Subcutaneous abdominal adipose tissue (tissue), 5 donors: Measurements from ENCODE around the gene MDFIC2.
"Not testable (repeated sequence)": the region's sequence is repeated elsewhere in the genome, so short reads cannot be mapped to it uniquely, and the experiment has no call there.

ENCODE experiments used
- H3K27ac ChIP-seq: one replicate; pipeline ENCODE4 v1.7.0; 2013; ENCODE audit warnings: low read depth, mild to moderate bottlenecking, inconsistent platforms, low read length, moderate library complexity
- H3K27me3 ChIP-seq, 5 donors: one replicate each; pipeline ENCODE4 v1.7.0; 2013; ENCODE audit warnings: low read length in 5 of 5, inconsistent platforms in 1 of 5; ENCODE audit not compliant: control insufficient read depth in 5 of 5, insufficient read depth in 4 of 5
- H3K36me3 ChIP-seq, 5 donors: one replicate each; pipeline ENCODE4 v1.7.0; 2013; ENCODE audit warnings: low read length in 5 of 5; ENCODE audit not compliant: control insufficient read depth in 5 of 5, insufficient read depth in 5 of 5
- H3K4me1 ChIP-seq, 5 donors: one replicate each; pipeline ENCODE4 v1.7.0; 2013; ENCODE audit warnings: low read length in 5 of 5, mild to moderate bottlenecking in 3 of 5, moderate library complexity in 1 of 5; ENCODE audit not compliant: control insufficient read depth in 5 of 5, insufficient read depth in 5 of 5
- H3K4me3 ChIP-seq, 5 donors: one replicate each; pipeline ENCODE4 v1.7.0; 2013; ENCODE audit warnings: low read length in 5 of 5, low read depth in 1 of 5
- H3K9ac ChIP-seq, 5 donors: one replicate each; pipeline ENCODE4 v1.7.0; 2013; ENCODE audit warnings: low read length in 5 of 5, mild to moderate bottlenecking in 4 of 5, moderate library complexity in 3 of 5
- H3K9me3 ChIP-seq, 5 donors: one replicate each; pipeline ENCODE4 v1.7.0; 2013; ENCODE audit warnings: low read length in 5 of 5; ENCODE audit not compliant: control insufficient read depth in 5 of 5
- donor health status: healthy.
- donor health status: healthy.
- donor health status: healthy.
- donor health status: healthy.
- donor health status: healthy.

MDFIC2 gene

DNA sequence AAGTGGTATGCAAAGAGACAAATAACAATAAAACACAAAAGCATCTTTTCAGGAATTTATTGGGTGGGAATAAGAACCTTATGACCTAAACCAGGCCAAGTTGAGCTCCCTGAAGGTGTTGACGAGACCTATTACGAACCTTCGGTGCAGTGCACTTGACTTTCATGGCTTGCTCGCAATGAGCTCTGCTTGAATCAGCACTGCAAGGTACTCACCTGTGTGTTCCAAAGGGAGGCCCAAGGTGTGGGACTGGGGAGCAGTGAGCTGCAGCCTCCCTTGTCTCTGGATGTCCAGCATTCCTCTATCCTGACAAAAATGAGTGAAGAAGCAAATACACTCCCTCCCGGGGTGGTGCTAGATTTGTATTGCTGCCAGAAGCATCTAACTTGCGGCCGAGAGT, at the start of gene MDFIC2:
Gene MDFIC2, minus strand, starts transcription at position 303 of the 400 bp plus-strand sequence. CDS start 665 bp downstream, outside the sequence.
- Histone ChIP-seq H3K4me1 (no peaks in the 10 kb centered on the region), H3K27ac (no peak within 1 kb of the TSS), H3K9me3 (no peaks in the 10 kb centered on the region), H3K4me3 (no peak within 1 kb of the TSS), H3K9ac (no peak within 1 kb of the TSS), H3K27me3 (no peaks in the 10 kb centered on the region), H3K36me3 (no peaks in the 10 kb centered on the region)

DNA sequence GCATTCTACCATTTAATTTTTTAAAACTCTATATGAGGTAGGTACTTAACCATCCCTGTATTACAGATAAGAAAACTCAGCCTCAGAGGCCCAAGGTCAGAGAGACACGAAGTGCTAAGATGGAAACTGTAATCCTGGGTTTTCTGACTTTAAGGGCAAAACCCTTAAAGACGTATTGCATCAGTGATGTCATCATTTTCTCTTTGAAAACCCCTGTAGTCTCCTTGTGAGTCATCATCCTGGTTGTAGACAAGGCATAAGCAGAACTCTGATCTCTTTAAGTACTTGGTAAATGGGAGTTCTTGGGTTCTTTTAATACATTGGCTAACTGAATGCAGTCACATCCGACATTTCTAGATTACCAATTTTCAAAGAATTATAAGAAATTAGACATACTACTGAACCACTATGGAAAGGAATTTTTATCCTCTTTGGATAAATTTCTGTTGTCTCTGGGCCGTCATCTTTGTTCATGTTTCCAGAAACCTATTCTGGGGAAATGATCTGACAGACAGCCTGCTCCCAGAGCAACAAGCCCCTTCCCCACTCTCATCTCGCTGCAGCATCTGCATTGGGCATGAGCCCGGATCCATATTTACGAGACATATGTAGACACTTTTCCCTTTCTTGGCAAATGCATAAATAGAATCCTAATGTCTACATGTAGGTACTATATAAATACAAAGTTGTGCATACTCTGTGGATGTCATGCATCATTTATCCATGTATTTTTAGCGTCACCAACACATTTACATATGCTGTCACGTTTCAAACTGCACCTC, 48.7 kb upstream of the MDFIC2 start:
- H3K9ac ChIP-seq, result no peak overlapping the region
- H3K27ac ChIP-seq, result no peak overlapping the region
- H3K4me1 ChIP-seq, result no peaks in the 10 kb centered on the region
- no peaks in the 10 kb centered on the region for H3K36me3 ChIP-seq
- no peaks in the 10 kb centered on the region for H3K27me3 ChIP-seq
- no peak overlapping the region for H3K4me3 ChIP-seq
- peaks cover 0 to 5% (median 0%) of the 10 kb centered on the region in 5 donors for H3K9me3 ChIP-seq

DNA sequence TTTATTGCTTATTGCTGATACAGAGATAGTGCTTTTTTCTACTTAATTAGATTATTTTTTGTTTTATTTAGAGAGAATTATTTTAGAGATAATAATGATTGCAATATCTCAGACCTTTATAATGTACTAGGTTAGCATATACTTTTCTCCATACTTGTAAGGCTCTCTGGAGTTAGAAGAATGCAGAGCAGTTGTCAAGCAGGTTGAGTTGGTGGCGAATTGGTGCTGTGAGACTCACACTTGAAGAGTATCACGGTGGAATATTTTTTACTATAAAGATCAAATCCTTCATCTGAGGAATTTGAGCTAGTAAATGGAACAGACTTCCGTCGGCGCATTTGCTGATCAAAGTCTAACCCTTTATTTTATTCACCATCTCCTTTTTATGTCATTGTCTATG, 47.3 kb upstream of the MDFIC2 start:
- H3K27ac ChIP-seq, result no peak overlapping the region
- no peaks in the 10 kb centered on the region for H3K4me1 ChIP-seq

DNA sequence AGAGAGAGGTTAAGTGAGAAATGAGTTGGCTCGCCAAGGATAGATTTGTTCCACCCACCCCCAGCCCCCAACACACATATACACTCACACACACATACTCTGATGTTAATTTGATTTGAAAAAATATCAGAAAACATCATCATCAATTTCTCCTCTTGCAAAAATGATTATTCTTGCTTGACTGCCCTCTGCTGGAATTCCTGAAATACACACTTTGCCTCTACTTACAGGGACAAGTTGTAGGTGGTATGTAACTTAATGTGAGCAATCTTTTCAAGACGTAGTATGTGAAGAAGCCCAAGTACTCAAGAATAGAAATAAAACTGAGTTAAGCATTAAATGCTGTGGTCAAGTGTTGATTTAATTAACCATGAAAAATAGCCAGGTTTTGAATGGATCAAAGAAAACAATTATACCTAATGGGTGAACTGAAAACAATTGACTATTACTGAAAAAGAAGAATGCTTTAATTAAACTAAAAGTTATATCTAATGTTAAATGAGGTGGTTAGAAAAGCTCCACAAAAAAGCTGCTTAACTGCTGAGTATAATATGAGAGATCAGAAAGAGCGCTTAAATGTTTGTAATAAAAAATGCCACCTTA, 46.6 kb upstream of the MDFIC2 start:
- H3K4me3 ChIP-seq, result no peak overlapping the region
- H3K9ac ChIP-seq, result no peak overlapping the region
- peaks cover 0 to 3% (median 0%) of the 10 kb centered on the region in 5 donors for H3K9me3 ChIP-seq
- H3K27me3 ChIP-seq, result no peaks in the 10 kb centered on the region
- no peaks in the 10 kb centered on the region for H3K36me3 ChIP-seq
- no peak overlapping the region for H3K27ac ChIP-seq
- H3K4me1 ChIP-seq, result no peaks in the 10 kb centered on the region

More for the DNA sequence above, 47.3 kb upstream of the MDFIC2 start:
- no peaks in the 10 kb centered on the region for H3K36me3 ChIP-seq
- H3K27me3 ChIP-seq, result no peaks in the 10 kb centered on the region
- peaks cover 0 to 5% (median 0%) of the 10 kb centered on the region in 5 donors for H3K9me3 ChIP-seq
- no peak overlapping the region for H3K4me3 ChIP-seq
- H3K9ac ChIP-seq, result no peak overlapping the region

DNA sequence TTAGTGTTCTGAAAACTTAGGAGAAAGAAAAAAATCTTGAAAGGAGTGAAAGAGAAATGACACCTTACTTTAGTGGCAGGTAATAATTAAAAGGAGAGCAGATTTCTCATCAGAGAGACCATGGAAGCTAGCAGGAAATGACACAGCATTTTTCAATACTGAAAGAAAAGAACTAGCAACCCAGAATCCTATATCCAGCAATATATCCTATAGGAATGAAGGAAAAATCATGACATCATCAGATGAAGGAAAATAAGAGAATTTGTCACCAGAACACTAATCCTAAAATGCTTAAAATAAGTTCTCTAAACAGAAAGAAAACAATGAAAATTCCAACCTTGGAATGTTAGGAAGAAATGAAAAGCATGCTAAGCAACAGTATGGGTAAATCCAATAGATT, 39.8 kb upstream of the MDFIC2 start:
- Histone ChIP-seq H3K36me3 (no peaks in the 10 kb centered on the region), H3K9ac (no peak overlapping the region), H3K27me3 (no peaks in the 10 kb centered on the region), H3K9me3 (peaks cover 0 to 3% (median 0%) of the 10 kb centered on the region in 5 donors), H3K4me1 (no peaks in the 10 kb centered on the region), H3K4me3 (no peak overlapping the region), H3K27ac (no peak overlapping the region)

GRCh38 chr3:70342149-70342548, 29.7 kb upstream of the MDFIC2 start:
- no peaks in the 10 kb centered on the region for H3K4me1 ChIP-seq

DNA sequence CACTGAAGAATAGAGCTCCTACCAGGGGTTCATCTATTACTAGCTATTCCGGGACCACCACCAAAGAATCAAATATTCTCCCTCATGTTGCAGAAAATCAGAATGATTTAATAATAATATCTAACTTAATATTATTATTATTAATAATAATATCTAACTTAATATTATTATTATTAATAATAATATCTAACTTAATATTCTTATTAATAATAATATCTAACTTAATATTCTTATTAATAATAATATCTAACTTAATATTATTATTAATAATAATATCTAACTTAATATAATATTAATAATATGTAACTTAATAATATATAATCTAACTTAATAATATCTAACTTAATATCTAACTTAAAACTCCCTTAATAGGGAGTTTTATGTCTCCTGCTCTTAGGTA, 24.4 kb upstream of the MDFIC2 start:
- H3K36me3 ChIP-seq, H3K9ac ChIP-seq, H3K27ac ChIP-seq, H3K4me3 ChIP-seq, H3K4me1 ChIP-seq, H3K27me3 ChIP-seq, H3K9me3 ChIP-seq: not testable (repeated sequence)

More at GRCh38 chr3:70342149-70342548, 29.7 kb upstream of the MDFIC2 start:
- Histone ChIP-seq H3K27ac (no peak overlapping the region), H3K27me3 (peaks cover 0 to 3% (median 0%) of the 10 kb centered on the region in 5 donors), H3K36me3 (no peaks in the 10 kb centered on the region), H3K9me3 (peaks cover 0 to 5% (median 2%) of the 10 kb centered on the region in 5 donors), H3K4me3 (no peak overlapping the region), H3K9ac (no peak overlapping the region)

DNA sequence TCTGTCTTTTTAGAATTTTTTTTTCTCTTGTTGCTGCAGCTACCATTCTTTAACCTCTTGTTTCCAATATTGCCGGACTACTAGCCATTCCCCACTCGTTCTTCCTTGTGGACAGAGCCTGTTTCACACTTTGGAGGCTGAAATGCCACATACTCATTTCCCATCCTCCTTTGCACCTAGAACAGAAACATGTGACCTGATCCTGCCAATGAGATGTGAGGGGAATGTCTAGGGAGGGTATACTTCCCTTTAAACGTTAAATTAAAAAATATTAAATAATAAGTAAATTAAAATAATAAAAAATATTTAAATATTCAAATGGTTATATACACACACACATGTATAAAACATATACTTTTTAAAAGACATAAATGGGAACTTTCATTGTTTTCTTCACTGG, 20.6 kb upstream of the MDFIC2 start:
- no peak overlapping the region for H3K9ac ChIP-seq
- H3K36me3 ChIP-seq, result no peaks in the 10 kb centered on the region
- no peaks in the 10 kb centered on the region for H3K9me3 ChIP-seq
- no peak overlapping the region for H3K4me3 ChIP-seq
- H3K4me1 ChIP-seq, result no peaks in the 10 kb centered on the region
- H3K27ac ChIP-seq, result no peak overlapping the region
- no peaks in the 10 kb centered on the region for H3K27me3 ChIP-seq

GRCh38 chr3:70315021-70315420, 2.6 kb upstream of the MDFIC2 start:
- Histone ChIP-seq H3K4me3 (no peak overlapping the region), H3K36me3 (no peaks in the 10 kb centered on the region), H3K4me1 (no peaks in the 10 kb centered on the region), H3K27me3 (no peaks in the 10 kb centered on the region), H3K9ac (no peak overlapping the region), H3K27ac (no peak overlapping the region), H3K9me3 (peaks cover 0 to 8% (median 0%) of the 10 kb centered on the region in 5 donors)

GRCh38 chr3:70310809-70311208, 1.6 kb downstream of the MDFIC2 start:
- no peaks in the 10 kb centered on the region for H3K27me3 ChIP-seq
- H3K9ac ChIP-seq, result no peak overlapping the region
- no peak overlapping the region for H3K4me3 ChIP-seq
- H3K27ac ChIP-seq, result no peak overlapping the region
- no peaks in the 10 kb centered on the region for H3K9me3 ChIP-seq
- no peaks in the 10 kb centered on the region for H3K4me1 ChIP-seq
- H3K36me3 ChIP-seq, result no peaks in the 10 kb centered on the region
